Esophagus mucosa (tissue), 1 donor: ENCODE results near the gene GKAP1. TPM values are rescaled to one million over a fixed set of nuclear protein-coding genes. Genes with fewer than 3 reads are reported as not detected.
"Not testable (repeated sequence)": the region's sequence is repeated elsewhere in the genome, so short reads cannot be mapped to it uniquely, and the experiment has no call there.

ENCODE experiments used
- ATAC-seq: fragments of 200-7000 bp; cut with Tn5 transposase; one replicate; pipeline ENCODE4 v1.9.1; 2020
- total RNA-seq: library from RNA; stranded (reverse); gene quantifications from one replicate; pipeline ENCODE4 v1.2.4, GENCODE V29; 2023
- donor health status: DM: yes; HTN: yes; CAD: no.

The GKAP1 gene
- total RNA-seq, 1 donor from 2014 or later, result 1.6 TPM

DNA sequence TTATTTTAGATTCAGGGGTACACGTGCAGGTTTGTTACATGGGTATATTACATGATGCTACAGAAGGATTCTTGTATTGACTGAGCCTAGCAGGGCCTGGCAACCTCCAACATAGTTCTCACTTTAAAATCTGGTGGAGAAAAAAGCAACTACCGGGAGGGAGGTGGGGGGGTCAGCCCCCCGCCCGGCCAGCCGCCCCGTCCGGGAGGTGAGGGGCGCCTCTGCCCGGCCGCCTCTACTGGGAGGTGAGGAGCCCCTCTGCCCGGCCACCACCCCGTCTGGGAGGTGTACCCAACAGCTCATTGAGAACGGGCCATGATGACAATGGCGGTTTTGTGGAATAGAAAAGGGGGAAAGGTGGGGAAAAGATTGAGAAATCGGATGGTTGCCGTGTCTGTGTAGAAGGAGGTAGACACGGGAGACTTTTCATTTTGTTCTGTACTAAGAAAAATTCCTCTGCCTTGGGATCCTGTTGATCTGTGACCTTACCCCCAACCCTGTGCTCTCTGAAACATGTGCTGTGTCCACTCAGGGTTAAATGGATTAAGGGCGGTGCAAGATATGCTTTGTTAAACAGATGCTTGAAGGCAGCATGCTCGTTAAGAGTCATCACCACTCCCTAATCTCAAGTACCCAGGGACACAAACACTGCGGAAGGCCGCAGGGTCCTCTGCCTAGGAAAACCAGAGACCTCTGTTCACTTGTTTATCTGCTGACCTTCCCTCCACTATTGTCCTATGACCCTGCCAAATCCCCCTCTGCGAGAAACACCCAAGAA lies 88.8 kb downstream of the GKAP1 start:
- ATAC-seq, result not testable (repeated sequence)

DNA sequence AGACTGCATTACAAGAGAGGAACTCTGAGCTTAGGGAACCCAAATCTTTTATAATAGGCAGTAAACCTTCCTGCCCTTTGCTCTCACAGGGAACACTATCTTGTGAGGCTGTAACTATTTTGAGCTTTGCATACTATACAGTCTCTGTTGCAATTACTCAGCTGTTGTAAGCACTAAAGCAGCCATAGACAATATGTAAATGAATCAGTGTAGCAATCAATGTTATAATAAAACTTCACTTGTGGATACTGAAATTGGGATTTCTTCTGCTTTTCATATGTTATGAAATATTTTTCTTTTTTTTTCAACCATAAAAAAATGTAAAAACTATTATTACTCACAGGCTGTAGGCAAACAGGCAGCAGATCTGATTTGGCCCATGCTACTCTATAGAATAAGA lies 93.1 kb downstream of the GKAP1 start:
- no peak for ATAC-seq

DNA sequence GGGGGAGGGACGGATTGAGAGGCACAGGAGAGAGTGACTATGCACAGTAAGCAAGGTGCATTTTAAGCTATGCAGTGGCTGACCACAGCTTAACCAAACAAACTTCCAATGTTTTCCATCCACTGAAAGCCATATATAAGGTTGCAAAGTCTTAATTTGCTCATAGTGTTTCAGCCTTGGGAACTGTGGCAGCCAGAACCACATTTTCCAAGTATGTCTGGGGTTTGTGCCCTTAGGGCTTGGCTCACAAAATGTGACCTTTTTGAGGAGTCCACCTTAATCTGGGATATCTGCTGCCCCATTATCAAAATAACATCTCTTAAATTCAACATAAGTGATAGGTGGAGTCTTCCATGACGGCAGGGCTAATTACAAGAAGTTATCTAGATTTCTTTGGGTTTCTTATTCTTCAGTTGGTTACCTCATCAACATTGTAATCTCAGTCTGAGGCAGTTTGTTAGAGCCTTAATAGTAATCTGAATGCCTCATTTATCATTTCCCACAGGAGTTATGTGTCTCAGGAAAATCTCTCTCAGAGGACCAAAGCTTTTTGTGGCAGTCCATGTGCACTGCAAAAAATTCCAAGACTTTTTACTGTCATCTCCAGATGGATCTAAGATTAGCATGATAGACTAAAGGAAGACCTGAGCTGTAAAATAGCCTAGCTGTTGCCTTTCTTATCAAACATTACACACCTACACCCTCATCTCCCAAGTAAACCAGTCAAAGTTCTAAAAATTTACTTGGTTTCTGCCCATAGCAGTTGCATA lies 94.7 kb downstream of the GKAP1 start:
- ATAC-seq, result no peak

DNA sequence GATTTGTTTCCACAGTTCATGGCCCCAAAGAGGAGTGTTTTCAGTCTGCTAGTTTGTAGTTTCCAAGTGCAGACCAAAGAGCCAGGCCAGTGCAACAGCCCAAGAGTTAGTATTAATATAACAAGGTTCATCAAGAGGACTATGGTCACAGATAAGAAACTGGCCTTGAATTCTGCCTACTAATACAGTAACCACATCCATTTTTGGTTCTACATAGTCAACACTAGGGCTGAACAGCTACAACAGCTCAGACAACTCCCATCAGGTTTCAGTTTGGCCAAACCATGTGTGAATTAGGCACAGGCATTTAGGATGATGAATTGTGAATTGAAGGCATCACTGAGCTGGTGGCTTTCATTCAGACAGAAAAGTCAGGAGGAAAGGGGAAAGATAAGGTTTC lies 96.1 kb downstream of the GKAP1 start:
- ATAC-seq, result no peak

DNA sequence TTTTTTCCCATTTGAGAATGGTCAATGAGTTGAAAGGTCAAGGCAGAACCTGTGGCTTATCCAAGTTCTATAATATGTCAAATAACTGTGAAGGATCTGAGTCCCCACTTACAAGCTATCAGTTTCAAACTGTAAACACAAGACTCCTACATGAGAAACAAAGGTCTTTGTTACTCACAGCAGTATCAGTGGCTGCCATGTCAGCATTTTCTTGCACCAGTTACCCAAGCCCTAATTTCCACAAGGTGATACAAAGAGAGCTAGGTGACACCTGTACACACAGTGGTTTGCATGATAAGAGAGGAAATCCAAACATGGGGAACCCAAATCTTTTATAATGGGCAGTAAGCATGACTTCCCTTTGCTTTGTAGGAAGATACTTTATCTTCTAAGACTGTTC lies 101.8 kb downstream of the GKAP1 start:
- no peak for ATAC-seq

DNA sequence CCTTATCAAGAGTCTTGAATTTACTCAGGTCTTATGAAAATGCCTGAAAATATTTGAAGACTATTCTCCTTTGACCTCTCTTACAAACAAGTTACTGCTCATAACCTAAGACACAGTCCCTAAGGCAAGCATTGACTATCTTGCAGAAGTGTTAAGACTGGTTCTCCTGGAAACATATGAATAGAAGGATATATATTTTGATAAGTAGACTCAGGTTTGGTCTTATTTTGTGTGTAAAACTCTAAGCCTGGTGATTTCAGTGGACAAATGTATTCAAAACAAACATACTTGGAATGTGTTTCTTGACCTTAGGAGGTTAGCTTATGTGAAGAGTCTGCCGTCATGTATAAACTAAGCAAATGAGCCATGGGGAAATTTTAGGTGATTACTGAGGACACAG lies 102.3 kb downstream of the GKAP1 start:
- no peak for ATAC-seq

DNA sequence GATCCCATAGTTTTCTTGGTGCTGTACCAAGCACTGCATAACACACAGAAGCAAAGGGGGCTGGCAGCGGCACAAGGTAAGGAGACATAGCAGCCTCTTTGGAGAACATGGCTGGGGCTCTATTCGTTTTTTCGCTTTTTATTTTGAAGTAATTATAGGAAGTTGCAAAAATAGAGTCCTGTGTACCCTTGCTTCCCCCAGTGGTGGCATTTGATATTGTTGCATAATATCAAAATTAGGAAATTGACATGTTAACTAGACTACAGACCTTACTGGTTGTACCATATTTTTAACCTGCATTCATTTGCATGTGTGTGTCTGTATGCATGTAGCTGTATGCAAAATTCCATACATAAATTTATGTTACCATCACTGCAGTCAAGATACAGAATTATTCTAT lies 103.2 kb downstream of the GKAP1 start:
- ATAC-seq, result no peak

DNA sequence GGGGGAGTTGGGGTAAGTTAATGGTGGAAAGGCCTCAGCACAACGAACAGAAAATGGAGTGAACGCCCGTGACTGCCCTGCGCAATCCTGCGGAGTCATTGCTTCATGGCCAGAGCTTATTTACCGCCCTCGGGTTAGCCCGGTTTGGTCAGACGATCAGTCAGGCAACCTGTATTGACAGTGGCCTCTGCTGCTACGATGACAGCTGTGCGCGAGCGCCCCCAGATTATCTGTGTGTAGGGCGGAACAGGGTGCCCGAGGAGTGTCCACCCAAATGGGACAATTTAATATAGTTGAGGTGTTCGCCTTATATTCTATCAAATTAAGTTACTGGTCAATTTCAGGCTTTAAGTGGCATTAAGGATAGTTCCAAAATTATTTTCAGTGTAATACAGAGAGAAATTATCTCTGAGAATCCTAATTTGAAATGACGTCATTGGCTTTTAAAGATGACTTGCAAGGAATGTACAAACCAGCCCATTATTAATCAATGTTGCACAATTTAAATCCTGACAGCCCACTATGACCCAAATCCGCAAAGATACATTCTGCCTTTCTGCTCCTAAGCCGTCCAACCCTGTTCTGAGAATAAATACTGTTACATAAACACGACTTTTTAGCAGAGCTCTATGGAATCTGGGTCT lies 108.9 kb downstream of the GKAP1 start:
- peak; percentile 75 for ATAC-seq

DNA sequence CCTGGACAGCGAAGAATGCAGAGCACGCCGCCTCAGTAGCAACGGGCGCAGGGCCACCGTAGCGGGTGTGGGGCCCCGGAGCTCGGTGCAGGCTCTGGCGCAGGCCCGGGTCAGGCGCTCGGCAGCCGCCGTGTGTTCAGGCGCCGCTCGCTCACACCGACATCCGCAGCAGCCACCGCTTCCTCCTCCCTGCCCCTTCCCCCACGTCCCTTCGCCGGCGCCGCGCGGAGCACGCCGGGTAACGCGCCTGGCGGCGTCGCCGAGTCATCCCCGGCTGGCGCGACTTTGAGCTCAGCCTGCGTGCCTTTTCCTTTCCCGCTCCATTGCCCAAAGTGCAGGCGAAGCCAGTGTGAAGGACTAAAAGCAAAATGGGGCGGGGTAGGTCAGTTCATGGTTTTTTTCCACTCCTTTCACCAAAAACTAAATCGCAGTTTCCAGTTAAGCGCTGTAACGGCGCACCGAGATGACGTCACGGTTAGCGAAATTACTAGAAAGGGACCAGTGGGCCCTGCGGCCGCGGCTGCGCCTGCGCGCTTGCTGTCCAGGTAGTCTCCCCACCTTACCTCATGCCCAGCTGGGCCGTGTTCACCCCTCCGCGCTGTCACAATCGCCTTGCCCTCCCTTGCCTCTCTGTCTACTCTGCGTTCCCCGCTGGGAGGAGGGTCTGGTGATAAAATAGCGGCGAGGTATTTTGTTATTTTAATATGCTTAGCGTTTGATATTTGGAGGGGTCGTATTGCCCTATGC lies 109.6 kb downstream of the GKAP1 start, which contains the start of gene UBQLN1:
TSS of gene UBQLN1 (minus strand) at position 191 of the 747 bp plus-strand sequence. CDS start 279 bp downstream, outside the sequence.
- ATAC-seq, result peak; percentile 93

DNA sequence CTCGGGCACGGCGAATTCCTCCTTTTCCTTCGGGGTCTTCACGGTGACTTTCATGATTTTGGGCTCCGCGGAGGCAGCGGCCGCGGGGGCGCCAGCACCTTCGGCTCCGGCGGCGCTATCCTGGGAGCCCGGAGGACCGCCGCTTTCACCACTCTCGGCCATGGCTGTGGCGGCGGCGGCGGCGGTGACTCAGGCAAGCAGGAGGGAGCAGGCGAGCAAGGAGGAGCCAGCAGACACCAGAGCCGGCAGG lies 110.1 kb downstream of the GKAP1 start:
- peak; percentile 90 for ATAC-seq

DNA sequence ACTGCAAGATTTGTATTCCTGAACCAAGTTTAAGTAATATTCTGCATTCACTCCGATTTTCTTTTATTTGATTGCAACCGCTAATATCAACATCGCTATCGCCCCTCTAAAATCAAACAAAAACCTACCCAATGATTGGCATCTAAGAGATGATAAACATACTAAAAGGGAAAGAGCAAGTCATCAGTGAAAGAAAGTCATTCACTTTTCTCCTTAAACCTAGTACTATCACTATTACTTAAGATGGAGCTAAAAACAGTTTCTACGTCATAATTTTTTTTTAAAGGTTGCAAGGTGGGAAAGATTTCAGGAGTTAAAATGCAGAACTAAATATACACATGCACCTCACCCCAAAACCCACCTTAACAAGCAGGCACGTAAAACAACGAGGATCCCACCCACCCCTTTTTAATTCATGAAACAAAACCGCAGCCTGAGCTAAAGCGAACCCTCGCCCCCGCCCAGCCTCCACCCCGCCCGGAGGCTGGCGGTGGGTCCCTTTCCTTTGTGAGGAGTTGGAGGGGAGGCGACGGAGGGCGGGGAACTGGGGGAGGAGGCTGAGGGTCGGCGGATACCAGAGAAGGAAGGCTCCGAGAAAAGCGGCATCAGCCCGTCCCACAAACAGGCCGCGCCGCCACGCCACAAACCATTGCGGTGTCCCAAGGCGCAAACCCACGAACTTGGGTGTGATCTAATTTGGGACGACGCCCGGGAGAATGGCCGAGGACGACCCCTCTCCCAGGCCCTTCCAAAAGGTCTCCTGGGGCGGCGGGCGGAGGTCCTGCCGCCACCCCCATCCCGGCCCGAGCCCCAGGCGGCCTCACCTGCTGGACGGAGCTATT lies 110.7 kb downstream of the GKAP1 start:
- ATAC-seq, result peak; percentile 1

DNA sequence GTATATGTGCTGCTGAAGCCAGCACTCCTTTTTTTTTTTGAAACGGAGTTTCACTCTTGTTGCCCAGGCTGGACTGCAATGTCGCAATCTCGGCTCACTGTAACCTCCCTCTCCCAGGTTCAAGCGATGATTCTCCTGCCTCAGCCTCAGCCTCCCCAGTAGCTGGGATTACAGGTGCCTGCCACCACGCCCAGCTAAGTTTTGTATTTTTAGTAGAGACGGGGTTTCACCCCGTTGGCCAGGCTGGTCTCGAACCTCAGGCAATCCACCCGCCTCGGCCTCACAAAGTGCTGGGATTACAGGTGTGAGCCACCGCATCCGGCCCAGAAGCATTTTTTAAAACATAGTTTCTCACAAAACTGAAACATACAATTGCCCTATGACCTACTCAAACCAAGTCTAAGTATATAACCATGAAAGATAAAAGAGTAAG lies 112.3 kb downstream of the GKAP1 start:
- not testable (repeated sequence) for ATAC-seq

DNA sequence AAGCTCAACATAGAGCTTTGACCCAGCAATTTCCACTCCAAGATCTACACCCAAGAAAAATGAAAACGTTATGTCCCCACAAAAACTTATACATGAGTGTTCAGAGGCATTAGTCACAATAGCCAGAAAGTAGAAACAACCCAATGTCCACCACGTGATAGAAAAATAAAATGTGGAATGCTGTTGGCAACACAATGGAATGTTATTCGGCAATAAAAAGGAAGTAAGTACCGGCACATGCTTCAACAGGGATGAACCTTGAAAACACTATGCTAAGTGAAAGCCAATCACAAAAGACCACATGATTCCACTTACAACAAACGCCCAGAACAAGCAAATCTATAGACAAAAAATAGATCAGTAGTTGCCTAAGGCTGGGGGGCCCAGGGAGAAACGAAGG lies 115.8 kb downstream of the GKAP1 start:
- ATAC-seq, result no peak

DNA sequence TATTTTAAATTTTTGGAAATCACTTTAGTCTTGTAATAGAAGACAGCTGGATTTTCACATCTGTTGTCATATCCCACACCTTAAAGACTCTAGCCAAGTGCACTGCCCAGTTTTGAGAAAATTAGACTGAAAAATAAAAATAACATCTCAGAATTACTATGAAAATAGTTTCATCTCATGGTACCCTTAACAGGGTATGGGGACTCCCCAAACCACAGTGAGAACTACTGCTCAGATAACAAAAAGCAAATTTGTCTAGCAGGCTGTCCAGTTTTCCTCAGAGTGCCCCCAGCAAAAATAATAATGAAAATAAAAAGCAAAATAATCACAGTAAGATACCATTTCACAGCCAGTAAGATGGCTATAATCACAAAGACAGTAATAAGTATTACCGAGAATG lies 116.3 kb downstream of the GKAP1 start:
- no peak for ATAC-seq

DNA sequence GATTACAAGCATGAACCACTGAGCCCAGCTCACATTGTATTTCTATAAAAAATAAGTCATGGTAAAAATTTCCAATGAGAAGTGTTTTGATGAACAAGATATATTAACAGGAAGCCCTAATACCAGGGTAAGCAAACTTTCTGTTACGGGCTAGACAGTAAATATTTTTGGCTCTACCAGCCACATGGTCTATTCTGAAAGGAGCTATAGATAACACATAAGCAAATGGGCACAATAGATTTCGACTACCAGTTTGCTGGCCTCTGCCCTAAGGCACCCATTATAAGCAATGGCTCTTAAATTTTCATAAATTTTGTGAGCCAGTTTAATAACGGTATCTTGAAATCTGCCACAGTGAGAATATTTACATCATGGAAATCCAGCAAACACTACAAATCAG lies 118.0 kb downstream of the GKAP1 start:
- ATAC-seq, result no peak

DNA sequence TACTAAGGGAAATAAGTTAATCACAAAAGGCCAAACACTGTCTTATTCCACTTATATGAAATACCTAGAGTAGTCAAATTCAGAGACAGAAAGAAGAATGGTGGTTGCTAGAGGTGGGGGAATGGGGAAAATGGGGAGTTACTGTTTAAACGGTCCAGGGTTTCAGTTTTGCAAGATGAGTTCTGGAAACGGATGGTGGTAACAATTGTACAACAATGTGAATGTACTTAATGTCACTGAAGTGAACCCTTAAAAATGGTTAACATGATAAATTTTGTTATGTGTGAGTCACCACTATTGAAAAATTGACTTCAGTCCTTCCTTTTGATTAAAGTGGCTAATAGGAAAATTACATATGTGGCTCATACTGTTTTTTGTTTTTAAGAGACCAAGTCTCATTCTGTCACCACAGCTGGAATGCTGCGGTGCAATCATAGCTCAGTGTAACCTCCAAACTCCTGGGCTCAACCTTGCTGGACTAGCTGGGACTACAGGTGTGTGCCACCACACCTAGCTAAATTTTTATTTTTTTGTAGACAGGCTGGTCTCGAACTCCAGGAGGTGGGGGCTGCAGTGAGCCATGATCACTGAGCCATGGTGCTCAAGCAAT lies 118.5 kb downstream of the GKAP1 start:
- ATAC-seq, result no peak

DNA sequence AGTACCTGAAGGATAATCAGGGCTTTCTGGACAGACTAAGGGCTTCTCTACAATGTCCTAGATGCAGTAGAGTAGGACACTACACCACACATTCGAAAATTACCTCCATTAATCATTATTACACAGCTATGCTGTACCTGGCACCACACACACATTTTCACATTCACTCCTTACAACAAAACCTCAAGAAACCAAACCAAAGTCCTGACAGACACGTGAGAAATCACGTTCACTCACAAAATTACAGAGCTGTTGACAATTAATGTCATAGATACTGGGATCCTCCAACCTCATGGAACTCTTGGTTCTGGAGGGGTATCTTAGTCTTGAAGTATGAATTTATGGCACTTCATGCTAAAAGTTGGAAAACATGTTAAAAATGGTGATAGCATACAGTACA lies 126.1 kb downstream of the GKAP1 start:
- no peak for ATAC-seq
